Measurements from ENCODE around the gene HECTD4.

HECTD4 gene

DNA sequence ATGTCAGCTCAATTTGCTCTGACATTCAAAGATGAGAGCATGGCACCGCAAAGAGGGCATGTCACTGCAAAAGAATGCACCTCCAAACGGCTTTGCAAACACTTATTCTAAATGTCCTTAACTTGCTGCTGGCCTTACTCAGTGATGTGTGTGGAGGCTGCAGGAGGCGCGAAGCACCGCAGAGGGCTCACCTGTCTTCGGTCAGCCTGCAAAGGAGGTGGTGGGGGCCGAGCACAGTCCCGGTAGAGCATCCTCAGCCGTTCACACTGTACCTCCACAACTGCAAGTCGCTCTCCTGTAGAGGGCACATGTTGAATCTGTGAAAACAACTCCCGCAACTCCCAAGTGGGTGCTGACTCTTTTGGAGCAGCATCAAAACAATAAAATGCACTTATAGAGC is 163.0 kb downstream of the HECTD4 start:
- Mint-ChIP-seq H3K4me3 (no peak overlapping the region), H3K9me3 (no peaks in the 10 kb centered on the region), H3K27ac (no peak overlapping the region), H3K27me3 (no peaks in the 10 kb centered on the region), H3K36me3 (ENCODE audit: low read depth) (peaks cover 60% of the 10 kb centered on the region), H3K4me1 (ENCODE audit: low read depth) (no peaks in the 10 kb centered on the region)
- no peak for DNase-seq

DNA sequence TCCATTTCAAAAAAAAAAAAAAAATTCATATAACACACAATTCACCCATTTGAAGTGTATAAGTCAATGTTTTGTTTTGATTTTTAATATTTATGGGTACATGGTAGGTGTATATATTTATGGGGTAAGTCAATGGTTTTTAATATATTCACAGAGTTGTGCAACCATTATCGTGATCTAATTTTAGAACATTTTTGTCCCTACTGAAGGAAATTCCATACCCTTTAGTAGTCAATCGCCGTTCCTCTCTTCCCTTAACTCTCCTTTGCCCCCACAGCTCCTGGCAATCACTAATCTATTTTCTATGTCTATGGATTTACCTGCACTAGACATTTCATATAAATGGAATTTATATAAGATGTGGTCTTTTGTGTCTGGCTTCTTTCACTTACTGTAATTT is 164.1 kb downstream of the HECTD4 start:
- no peak for DNase-seq
- H3K4me3 Mint-ChIP-seq: no peak overlapping the region
- H3K27ac Mint-ChIP-seq: no peak overlapping the region
- no peaks in the 10 kb centered on the region for H3K9me3 Mint-ChIP-seq
- peaks cover 56% of the 10 kb centered on the region for H3K36me3 Mint-ChIP-seq (ENCODE audit: low read depth)
- no peaks in the 10 kb centered on the region for H3K27me3 Mint-ChIP-seq
- no peaks in the 10 kb centered on the region for H3K4me1 Mint-ChIP-seq (ENCODE audit: low read depth)

DNA sequence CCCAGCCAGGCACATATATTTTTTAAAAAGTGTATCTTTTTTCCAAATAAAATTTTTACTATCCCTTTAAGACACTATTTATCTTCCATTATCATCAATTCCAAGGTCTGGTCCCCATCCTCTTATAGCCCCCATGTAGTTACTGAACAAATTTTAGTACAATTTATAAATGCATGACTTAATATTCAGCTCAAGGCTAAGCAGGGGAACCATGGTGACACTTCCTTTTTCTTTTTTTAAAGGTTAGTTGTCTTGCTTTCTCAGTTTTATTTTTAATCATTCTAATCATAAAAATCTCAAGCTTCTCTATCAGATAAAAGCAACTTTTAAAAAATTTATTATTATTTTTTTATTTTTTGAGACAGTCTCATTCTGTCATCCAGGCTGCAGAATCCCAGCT is 164.6 kb downstream of the HECTD4 start:
- H3K9me3 Mint-ChIP-seq: no peaks in the 10 kb centered on the region
- no peaks in the 10 kb centered on the region for H3K27me3 Mint-ChIP-seq
- no peak overlapping the region for H3K4me3 Mint-ChIP-seq
- H3K27ac Mint-ChIP-seq: no peak overlapping the region
- no peak for DNase-seq
- peaks cover 52% of the 10 kb centered on the region for H3K36me3 Mint-ChIP-seq (ENCODE audit: low read depth)
- H3K4me1 Mint-ChIP-seq (ENCODE audit: low read depth): no peaks in the 10 kb centered on the region

DNA sequence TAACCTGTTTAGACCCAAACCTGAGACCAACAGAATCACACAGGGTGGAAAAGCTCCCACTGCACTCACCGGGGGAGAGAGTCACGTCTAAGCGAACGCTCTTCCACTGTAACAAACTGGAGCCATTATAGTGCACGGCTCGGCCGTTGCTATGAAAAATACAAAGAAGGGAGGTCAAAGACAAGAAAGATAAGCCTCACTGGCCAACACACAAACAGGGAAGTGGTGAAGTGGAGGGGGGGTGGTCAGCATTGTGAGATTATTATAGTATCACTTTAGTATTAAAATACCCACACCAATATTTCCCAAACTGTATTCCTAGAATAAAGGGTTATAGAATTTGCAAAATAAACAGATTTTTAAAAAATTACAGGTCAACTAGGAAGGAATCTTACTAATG is 166.0 kb downstream of the HECTD4 start:
- peaks cover 62% of the 10 kb centered on the region for H3K36me3 Mint-ChIP-seq (ENCODE audit: low read depth)
- no peaks in the 10 kb centered on the region for H3K27me3 Mint-ChIP-seq
- H3K9me3 Mint-ChIP-seq: no peaks in the 10 kb centered on the region
- H3K4me3 Mint-ChIP-seq: no peak overlapping the region
- H3K4me1 Mint-ChIP-seq (ENCODE audit: low read depth): no peaks in the 10 kb centered on the region
- H3K27ac Mint-ChIP-seq: no peak overlapping the region
- no peak for DNase-seq

DNA sequence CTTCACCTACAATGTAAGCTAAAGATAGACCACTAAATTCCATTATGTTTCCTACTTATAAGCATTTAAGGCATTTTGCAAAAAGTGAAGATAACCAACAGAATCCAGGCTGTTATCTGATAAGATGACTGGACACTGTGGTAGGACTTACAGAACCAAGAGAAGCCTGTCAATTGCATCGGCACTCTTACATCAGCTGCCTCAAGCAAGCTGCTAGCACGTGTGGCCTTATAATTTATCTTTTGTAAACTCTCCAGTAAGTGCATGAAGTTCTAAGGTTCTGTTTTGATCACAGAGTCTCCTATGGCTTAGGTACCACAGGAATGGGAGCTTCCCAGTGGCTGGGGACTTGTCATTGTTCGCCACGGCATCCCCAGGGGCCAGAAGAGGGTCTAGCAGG is 168.2 kb downstream of the HECTD4 start:
- Mint-ChIP-seq H3K9me3 (no peaks in the 10 kb centered on the region), H3K27me3 (no peaks in the 10 kb centered on the region), H3K4me3 (no peak overlapping the region), H3K27ac (no peak overlapping the region), H3K4me1 (ENCODE audit: low read depth) (no peaks in the 10 kb centered on the region), H3K36me3 (ENCODE audit: low read depth) (peaks cover 73% of the 10 kb centered on the region)
- no peak for DNase-seq

DNA sequence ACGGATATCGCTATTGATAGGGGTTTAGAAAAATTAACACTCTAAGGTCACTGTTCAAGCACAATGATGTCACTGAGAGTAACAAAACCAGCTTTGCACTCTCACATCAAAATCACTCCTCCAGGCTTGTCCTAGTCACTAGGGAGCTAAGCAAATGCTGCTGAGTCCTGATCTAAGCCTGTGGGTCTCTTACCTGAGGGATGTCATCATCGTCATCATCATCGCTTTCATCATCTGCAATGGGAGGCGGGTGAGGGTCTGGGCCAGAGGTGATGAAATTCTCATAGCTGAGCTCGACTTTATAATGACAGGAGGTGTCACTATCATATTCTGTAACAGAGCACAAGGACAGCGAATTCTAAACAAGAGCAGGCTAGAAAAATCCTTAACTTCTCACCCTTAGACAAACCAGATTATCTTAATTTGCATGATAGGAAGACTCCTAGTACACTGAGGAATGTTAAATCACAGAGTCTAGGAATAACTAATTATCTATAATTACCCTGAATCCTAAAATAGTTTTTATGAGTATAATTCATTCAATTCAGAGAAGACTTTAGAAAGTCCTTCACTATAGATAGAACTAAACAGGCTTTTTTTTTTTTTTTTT is 173.8 kb downstream of the HECTD4 start:
- no peaks in the 10 kb centered on the region for H3K27me3 Mint-ChIP-seq
- DNase-seq: no peak
- H3K4me3 Mint-ChIP-seq: no peak overlapping the region
- H3K4me1 Mint-ChIP-seq (ENCODE audit: low read depth): peaks cover 6% of the 10 kb centered on the region
- H3K27ac Mint-ChIP-seq: no peak overlapping the region
- H3K9me3 Mint-ChIP-seq: no peaks in the 10 kb centered on the region
- peaks cover 62% of the 10 kb centered on the region for H3K36me3 Mint-ChIP-seq (ENCODE audit: low read depth)

DNA sequence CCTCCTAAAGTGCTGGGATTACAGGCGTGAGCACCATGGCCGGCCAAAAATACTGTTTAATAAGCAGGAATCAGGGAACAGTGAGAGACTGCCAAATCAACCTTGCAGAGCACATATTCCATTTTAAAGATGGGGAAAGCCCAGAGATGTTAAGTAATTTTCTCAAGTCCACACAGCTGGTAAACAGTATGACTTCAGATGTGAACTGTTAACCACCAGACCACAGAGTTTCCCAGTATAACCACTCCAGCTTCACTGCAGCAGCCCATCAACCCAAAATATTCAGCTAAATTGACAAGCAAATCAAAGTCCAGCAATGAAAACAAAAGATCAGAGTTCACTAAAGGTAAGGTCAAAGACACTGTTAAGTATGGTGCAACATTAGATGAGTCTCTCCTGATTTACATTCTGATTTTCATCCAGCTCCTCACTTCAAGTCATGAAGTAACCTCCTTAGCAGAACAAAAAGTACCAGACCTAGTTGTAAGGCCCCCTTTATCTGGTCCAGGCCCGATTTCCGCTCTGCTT is 174.8 kb downstream of the HECTD4 start:
- peak overlapping the region; percentile 51 for H3K27ac Mint-ChIP-seq
- no peaks in the 10 kb centered on the region for H3K27me3 Mint-ChIP-seq
- H3K36me3 Mint-ChIP-seq (ENCODE audit: low read depth): peaks cover 71% of the 10 kb centered on the region
- DNase-seq: no peak
- H3K4me3 Mint-ChIP-seq: no peak overlapping the region
- no peaks in the 10 kb centered on the region for H3K9me3 Mint-ChIP-seq
- H3K4me1 Mint-ChIP-seq (ENCODE audit: low read depth): peaks cover 6% of the 10 kb centered on the region

DNA sequence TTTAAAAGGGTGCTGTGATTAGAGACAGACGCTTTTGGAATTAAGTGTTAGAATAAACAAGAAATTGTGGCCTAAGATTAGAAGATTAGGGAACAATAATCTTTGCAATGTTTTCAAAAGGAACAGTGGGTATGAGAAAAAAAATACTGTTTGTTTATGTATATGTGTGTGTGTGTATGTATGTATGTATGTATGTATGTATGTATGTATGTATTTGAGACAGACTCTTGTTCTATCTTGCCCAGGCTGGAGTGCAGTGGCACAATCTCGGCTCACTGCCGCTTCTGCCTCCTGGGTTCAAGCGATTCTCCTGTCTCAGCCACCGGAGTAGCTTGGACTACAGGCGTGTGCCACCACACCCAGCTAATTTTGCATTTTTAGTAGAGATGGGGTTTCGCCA is 175.3 kb downstream of the HECTD4 start:
- DNase-seq: no peak
- Mint-ChIP-seq H3K4me1 (ENCODE audit: low read depth) (peaks cover 6% of the 10 kb centered on the region), H3K27ac (no peak overlapping the region), H3K4me3 (no peak overlapping the region), H3K36me3 (ENCODE audit: low read depth) (peaks cover 69% of the 10 kb centered on the region), H3K9me3 (no peaks in the 10 kb centered on the region), H3K27me3 (no peaks in the 10 kb centered on the region)

DNA sequence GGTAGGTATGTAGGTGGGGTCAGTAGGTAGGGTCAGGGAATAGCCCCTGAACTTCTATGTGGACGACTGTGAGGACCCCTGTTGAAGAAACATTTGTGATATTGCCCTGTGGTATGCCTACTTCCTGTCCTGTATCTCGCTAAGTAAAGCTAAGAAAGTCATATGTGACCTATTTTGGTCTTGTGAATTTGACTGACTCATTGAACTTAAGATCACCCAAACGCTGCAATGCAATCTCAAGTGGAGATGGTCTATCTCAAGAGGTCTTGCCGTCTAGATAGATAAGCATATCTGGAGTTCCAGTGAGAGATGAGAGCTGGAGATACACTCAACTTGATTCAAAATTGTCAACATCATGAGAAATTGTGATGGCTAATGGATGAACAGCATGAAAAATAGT is 183.1 kb downstream of the HECTD4 start:
- H3K9me3 Mint-ChIP-seq: no peaks in the 10 kb centered on the region
- H3K27me3 Mint-ChIP-seq: no peaks in the 10 kb centered on the region
- DNase-seq: no peak
- H3K27ac Mint-ChIP-seq: no peak overlapping the region
- H3K4me1 Mint-ChIP-seq (ENCODE audit: low read depth): no peaks in the 10 kb centered on the region
- no peak overlapping the region for H3K4me3 Mint-ChIP-seq
- H3K36me3 Mint-ChIP-seq (ENCODE audit: low read depth): peaks cover 71% of the 10 kb centered on the region

DNA sequence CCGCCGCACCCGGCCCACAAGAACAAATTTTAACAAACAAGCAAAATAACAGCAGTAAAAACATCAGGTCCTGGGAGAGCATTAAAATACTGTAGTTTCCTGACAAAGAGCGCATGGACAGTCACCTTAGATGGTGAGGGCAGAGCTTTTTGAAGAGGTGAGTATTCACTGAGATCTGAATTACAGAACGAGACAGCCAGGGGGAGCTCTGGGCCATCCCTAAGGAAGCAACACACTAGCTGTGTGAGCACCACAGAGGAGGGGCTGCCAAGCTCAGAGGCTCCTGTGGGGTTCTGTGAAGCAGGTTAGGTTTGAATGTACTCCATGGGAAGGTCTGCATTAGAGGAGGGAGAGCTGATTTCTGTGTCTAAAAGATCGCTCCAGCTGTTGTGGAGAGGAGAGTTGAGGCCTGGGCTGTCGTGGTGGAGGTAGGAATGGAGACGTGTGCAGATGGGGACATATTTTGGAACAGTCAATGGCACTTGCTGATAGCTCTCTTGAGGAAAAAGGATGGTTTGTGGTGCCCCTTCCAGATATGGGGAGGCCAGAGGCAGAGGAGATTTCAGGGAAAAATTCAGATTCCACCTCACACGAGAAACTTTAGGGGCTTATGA is 184.0 kb downstream of the HECTD4 start:
- peak; percentile 46 for DNase-seq

DNA sequence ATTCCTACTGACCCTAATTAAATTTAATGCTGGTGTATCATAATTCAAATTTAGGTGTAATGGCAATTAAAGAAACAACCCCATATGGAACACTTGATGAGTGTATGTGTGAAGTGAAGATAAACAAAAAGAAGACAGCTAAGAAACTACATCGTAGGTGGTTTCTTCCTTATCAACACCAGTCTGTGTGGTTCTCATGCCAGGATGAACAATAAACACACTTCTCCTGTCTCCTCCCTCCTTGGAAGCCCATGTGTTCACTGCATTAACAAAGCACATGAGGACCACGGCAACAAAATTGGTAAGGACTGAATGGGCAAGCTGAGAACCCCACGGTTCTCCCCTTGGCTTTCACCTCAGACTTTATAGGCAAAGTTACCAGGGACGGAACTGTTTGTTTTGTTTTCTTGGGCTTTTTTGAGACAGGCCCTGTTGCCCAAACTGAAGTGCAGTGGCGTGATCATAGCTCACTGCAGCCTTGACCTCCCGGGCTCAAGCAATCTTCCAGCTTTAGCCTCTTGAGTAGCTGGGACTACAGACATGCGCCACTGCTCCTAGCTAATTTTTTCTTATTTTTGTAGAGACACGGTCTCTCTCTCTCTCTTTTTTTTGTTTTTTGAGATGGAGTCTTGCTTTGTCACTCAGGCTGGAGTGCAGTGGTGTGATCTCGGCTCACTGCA is 185.9 kb downstream of the HECTD4 start:
- no peaks in the 10 kb centered on the region for H3K9me3 Mint-ChIP-seq

More for the DNA sequence above, 184.0 kb downstream of the HECTD4 start:
- Mint-ChIP-seq H3K27me3 (no peaks in the 10 kb centered on the region), H3K36me3 (ENCODE audit: low read depth) (peaks cover 74% of the 10 kb centered on the region), H3K4me3 (no peak overlapping the region), H3K9me3 (no peaks in the 10 kb centered on the region), H3K4me1 (ENCODE audit: low read depth) (no peaks in the 10 kb centered on the region), H3K27ac (peak overlapping the region; percentile 8)

DNA sequence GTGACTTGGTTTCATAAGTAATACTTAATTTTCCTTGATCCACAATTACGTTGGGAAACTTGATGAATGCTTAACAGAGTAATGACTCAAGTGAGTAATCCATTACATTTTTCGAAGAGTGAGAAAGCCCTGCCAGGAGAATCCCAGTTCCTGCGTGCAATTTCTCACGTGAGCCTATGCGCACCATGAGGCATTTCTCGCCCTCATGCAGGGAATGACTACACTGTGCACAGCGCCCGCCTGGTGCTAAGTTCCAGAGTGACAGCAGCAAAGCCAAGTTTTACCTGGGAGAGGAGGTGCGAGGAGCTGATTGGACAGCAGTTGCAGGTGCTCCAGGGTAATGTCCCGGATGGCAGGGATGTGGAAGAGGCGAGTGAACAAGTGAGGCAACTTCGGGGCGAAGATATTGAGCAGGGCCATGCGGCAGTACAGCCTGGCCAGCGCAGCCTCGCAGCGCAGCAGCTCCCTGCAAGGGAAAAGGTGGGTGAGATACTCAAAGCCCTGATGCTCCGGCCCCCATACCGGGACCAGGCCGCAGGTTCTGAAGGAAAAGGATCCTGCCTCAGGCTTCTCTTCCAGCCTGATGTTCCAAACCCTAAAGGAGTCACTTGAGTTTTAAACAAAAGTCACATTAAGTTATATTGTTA is 187.5 kb downstream of the HECTD4 start:
- Mint-ChIP-seq H3K27me3 (no peaks in the 10 kb centered on the region), H3K36me3 (ENCODE audit: low read depth) (peaks cover 82% of the 10 kb centered on the region), H3K9me3 (no peaks in the 10 kb centered on the region), H3K27ac (no peak overlapping the region), H3K4me3 (no peak overlapping the region), H3K4me1 (ENCODE audit: low read depth) (no peaks in the 10 kb centered on the region)
- DNase-seq: no peak

More for the DNA sequence above, 185.9 kb downstream of the HECTD4 start:
- Mint-ChIP-seq H3K27ac (no peak overlapping the region), H3K4me3 (no peak overlapping the region), H3K27me3 (no peaks in the 10 kb centered on the region), H3K4me1 (ENCODE audit: low read depth) (no peaks in the 10 kb centered on the region), H3K36me3 (ENCODE audit: low read depth) (peaks cover 77% of the 10 kb centered on the region)
- no peak for DNase-seq

DNA sequence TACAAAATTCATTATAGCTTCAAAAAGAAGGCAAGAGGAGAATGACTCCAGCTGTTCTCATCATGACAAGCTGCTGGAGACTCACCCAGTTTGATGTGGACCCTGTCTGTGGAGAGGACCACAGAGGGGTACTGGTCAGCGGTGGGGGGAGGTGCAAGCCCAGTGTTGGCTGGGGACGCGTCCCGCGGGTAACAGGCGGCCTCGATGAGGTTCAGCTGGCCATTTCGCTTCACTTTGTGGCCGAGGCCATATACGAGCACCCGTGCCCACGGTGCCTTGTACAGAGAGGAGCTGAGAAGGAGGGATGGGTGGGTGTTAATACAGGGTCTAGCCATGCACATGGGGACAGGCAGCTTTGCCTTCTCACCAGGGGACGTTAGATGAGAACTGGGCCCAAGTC is 189.8 kb downstream of the HECTD4 start:
- Mint-ChIP-seq H3K4me3 (no peak overlapping the region), H3K9me3 (no peaks in the 10 kb centered on the region), H3K27me3 (no peaks in the 10 kb centered on the region), H3K4me1 (ENCODE audit: low read depth) (no peaks in the 10 kb centered on the region), H3K36me3 (ENCODE audit: low read depth) (peaks cover 68% of the 10 kb centered on the region), H3K27ac (no peak overlapping the region)
- DNase-seq: no peak

DNA sequence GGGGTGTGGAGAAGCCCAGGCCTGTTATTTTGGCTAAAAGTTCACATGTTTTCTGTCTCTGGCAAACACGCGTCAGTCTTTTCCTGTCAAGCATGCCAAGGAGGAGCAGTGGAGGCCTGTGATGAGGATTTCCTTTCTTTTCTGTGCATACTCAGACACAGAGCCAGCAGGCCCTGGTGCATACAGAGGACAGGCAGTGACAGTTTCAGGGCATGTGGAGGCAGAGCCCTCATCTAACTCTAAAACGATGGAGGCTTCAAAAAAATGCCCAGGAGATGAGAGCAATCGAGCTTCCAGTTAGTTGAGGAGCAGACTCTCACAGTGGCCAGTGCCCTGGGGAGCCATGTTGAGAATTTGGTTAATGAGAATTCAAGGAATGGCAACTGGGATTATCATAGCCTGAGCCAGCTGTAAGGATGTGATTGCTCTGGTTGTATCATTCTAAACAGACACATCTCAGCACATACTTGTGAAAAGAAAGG is 190.3 kb downstream of the HECTD4 start:
- Mint-ChIP-seq H3K27ac (no peak overlapping the region), H3K27me3 (no peaks in the 10 kb centered on the region), H3K9me3 (no peaks in the 10 kb centered on the region), H3K4me3 (no peak overlapping the region), H3K36me3 (ENCODE audit: low read depth) (peaks cover 68% of the 10 kb centered on the region), H3K4me1 (ENCODE audit: low read depth) (no peaks in the 10 kb centered on the region)
- DNase-seq: no peak

DNA sequence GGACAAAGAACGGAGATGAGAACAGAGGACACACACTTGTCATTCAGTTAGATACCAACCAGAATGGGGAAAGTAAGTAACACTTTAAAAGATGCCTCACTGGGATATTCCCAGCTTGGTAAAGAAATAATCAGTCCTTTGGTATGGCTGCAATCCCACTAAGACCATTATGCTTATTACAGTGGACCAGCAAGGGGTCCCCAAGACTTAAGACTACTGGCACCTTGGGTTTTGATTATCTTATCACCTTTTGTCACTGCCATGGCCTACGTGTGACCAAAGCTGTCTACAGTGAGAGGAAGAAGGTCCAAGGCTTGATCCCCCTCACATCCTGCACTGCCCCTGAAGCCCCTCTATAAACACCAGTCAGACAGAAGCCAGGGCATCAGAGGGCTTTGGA is 191.0 kb downstream of the HECTD4 start:
- Mint-ChIP-seq H3K27ac (no peak overlapping the region), H3K27me3 (no peaks in the 10 kb centered on the region), H3K36me3 (ENCODE audit: low read depth) (peaks cover 68% of the 10 kb centered on the region), H3K4me3 (no peak overlapping the region), H3K9me3 (no peaks in the 10 kb centered on the region), H3K4me1 (ENCODE audit: low read depth) (no peaks in the 10 kb centered on the region)
- DNase-seq: no peak
